T47D (cell line): ENCODE results near the gene FRAS1.

ENCODE experiments used
- DNase-seq, 2 experiments: peaks; one replicate each; pipeline versions ENCODE4 v3.0.0 to v3.0.0-alpha.2; 2011 to 2012; ENCODE audit warnings: low read depth in 1 of 2, low spot score in 1 of 2
- JUND ChIP-seq: IDR thresholded peaks from 2 replicates; pipeline ENCODE4 v1.6.1; 2012; ENCODE audit warnings: low read depth
- in situ Hi-C: cut with HindIII; loops from 2 replicates; pipeline ENCODE4 v1.10.0; 2016; ENCODE audit warnings: low sequenced_read_pairs, low pct_unique_long_range_greater_than_20kb

FRAS1 gene

DNA sequence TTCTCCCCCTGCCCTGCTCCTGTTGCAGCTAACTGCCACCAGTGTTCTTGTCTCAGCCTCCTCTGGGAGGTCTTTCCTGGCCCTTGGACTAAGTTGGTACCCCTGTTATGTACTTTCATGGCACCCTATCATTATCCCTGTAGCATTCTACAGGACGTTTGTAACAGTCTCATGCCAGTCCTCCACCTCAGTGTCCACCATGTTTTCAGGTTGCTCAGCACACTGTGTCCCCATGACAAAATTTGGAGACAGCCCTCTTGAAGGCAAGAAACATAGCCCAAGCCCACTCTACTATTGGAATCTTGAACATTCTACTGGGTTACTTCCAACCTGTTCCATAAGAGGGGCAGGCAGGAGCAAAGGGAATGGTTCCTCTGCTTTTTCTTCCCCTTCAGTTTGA, 300.0 kb downstream of the FRAS1 start:
- in situ Hi-C loops, result no loop called here
- TF ChIP-seq JUND, result no peak
- no peak for DNase-seq

DNA sequence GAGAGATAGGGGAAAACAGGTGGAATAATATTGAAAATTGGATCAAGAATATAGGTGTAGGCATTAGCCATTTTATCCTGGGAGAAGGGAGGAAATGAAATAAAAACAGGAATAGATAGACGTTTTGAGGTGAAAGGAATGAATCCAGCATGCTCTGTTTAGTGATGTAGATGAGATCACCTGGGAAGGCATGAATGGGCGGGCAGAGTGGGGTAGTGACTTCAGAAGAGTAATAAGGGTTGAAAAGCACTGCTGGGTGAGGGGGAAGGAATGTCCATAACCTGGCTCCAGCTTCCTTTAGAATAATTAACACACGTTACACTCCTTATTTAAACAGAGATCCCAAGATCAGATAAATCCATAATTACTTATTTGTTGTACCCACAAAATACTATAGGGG, 303.3 kb downstream of the FRAS1 start:
- DNase-seq, result no peak
- in situ Hi-C loops, result no loop called here
- no peak for TF ChIP-seq JUND

DNA sequence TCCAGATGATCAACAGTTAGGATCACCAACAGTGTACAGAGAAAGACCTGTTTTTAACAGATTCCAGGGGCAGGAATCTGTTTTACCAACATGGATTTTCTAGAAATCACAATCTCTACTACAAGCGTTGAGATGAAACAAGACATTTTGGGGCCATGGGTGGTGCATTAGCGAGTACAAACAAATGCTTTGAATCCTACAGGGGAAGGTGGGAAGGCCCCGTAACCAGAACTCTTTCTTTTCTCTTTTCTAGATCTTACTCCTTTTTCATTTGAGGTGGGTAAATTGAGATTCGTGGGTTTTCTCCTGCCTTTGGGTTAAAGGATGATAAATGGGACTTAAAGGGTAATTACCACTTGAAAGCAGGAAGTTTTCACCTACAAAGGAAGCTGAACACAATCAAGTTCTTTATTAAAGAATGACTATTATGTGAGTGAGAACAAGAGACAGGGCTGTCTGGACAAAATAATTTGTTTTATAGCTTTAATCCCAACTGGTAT, 304.5 kb downstream of the FRAS1 start:
- in situ Hi-C loops, result no loop called here
- DNase-seq, result no peak

DNA sequence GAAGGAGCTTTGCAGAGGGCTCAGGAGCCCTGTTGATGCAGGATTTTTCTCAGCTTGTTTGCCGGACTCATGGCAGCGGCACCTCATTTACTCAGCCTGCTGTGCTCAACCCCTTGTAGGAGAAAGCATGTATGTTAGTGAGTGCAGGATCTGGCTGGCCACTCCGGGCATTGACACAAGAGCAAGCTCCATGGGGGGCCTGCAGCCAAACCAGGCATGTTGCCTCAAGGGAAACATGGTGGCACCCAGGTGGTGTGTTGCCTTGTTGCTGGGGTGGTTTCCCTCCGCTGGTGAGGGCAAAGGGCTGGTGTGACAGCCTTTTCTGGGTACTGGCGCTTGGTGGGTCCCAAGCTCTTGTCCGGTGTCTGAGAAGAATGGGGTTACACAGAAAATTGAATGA, 305.2 kb downstream of the FRAS1 start:
- no peak for DNase-seq
- in situ Hi-C loops, result no loop called here
- TF ChIP-seq JUND, result no peak

More for the DNA sequence above, 304.5 kb downstream of the FRAS1 start:
- no peak for TF ChIP-seq JUND

DNA sequence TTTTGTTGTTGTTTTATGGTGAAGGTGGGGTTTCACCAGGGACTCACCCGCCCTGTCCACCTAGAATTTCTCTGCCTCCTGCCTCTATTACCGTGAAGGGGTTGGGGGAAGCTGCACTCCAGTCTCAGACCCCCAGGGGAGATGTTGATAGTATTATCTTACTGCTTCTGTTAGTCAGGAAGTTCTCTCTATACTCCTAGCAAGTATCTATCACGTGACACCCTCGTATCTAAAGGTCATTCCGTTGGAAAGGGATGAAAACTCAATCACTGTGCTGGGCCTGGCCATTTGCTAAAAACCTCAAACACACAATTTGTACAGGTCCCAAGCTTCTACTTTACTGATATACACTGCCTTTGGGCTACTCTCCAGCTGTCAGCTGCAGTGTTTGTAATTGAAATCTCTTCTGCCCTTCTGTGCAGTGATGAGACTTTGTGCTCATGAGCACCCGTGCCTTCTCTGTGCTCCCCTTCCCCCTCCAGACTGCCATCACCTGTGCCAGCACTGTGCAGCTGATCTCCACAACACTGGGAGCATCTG, 306.0 kb downstream of the FRAS1 start:
- TF ChIP-seq JUND, result no peak
- in situ Hi-C loops, result no loop called here
- DNase-seq, result no peak

DNA sequence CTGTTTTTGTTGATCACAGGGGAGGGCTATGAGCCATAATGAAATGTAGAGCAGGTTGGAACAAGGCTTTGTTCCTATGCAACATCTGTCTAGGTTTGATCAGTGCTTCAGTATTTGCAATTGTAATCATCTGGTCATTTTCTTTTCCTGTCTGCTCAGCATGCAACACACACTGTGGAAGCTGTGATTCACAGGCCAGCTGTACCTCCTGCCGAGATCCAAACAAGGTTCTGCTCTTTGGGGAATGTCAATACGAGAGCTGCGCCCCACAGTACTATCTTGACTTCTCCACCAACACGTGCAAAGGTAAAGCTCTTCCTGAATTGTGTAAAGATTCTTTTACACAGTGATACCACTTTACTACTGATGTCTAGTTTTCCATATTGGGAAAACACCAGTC, 312.6 kb downstream of the FRAS1 start:
- no peak for TF ChIP-seq JUND
- DNase-seq, result no peak
- in situ Hi-C loops, result no loop called here

DNA sequence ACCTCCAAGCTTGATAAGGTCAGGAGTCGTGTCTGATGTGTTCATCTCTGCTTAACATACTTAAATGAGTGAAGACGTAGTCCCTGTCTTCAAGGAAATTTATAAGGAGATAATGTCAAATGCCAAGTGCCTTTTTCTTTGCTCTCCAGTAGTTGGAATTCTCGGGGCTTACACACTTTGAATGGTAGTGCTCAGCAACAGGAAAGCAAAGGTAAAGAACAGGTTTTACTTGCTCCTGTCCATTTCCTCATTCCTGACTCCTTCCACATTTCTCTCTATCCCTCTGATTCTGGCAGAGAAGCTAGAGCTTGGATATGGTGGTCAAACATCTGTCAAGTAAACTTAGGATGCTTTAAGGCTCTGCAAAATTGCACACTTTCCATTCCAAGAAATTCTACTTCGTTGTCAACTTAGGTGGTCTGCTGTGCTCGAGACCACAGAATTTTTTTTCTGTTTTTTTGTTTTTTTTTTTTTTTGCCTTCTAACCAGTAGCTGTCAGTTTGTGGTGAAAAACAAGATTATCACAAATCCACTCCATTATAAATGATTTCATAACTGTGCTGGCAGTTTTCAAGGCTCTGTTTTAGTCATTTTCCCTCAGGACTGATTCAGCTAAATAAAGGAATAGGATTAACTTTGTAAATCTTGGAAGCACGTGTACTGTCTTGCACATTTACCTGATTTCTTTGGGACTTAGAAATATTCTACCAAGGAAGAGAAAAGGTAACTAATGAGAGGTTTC, 313.7 kb downstream of the FRAS1 start:
- no peak for TF ChIP-seq JUND
- in situ Hi-C loops, result no loop called here
- DNase-seq, result peak; percentile 37 to 84

DNA sequence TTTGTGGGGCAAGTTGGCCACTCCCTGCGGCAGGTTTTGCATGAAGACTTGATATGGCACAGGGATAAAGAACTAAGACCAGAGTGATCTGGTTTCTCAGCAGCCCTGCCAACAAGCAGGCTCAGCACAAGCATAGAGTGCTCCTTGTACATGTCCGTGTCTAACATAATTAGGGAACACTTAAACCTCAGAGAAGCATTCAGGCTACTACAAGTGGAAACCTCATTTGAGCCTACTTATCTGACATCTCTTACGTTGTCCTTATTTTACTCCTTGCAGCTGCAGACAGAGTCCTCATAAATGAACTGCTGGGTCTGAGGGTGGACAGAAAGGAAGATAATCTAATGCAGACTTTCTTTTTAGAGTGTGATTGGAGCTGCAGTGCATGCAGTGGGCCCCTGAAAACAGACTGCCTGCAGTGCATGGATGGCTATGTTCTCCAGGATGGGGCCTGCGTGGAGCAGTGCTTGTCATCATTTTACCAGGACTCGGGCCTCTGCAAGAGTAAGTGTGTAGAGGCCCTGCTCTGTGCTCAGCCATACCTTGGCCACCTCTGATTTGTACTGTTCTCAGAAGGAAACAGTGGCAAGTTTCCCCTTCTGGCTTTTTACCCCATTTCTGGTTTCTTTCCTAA, 315.3 kb downstream of the FRAS1 start:
- no peak for DNase-seq
- in situ Hi-C loops, result no loop called here
- TF ChIP-seq JUND, result no peak

DNA sequence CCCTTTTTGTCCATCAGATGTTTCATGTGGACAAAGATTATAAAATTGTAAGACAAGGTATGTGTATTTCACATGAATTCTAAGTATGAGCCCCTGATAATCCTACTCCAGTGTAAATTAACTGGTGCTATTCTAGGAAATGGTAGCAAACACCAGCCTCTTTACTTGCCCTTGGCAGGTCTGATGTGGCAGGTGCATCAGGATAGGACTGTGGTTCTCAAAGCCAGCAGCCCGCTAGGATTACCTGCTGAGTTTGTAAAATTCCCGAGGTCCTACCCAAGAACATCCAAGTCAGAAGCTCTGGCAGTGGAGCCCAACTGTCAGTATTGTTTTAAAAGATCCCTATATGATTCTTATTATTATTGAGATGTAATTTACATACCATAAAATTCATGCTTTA, 320.4 kb downstream of the FRAS1 start:
- TF ChIP-seq JUND, result no peak
- in situ Hi-C loops, result no loop called here
- no peak for DNase-seq

DNA sequence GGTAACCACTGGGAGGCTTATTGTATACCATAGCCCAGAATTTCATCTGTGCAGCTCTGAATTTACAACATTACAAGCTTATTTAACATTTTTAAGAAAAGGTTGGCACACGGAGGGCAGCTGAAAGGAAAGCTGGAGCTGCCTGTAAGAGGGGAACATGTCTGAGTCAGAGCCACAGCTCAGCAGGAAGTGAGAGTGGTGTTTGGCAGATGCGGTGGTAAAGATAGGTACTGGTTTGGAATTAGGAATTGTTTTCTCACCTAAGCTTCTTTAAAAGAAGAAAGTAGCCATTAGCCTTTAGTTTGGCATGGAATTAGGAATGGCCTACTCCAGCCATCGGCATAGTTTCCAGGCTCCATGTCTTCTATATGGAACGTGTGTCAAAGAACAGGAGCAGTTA, 321.9 kb downstream of the FRAS1 start:
- no peak for TF ChIP-seq JUND
- in situ Hi-C loops, result no loop called here
- no peak for DNase-seq

DNA sequence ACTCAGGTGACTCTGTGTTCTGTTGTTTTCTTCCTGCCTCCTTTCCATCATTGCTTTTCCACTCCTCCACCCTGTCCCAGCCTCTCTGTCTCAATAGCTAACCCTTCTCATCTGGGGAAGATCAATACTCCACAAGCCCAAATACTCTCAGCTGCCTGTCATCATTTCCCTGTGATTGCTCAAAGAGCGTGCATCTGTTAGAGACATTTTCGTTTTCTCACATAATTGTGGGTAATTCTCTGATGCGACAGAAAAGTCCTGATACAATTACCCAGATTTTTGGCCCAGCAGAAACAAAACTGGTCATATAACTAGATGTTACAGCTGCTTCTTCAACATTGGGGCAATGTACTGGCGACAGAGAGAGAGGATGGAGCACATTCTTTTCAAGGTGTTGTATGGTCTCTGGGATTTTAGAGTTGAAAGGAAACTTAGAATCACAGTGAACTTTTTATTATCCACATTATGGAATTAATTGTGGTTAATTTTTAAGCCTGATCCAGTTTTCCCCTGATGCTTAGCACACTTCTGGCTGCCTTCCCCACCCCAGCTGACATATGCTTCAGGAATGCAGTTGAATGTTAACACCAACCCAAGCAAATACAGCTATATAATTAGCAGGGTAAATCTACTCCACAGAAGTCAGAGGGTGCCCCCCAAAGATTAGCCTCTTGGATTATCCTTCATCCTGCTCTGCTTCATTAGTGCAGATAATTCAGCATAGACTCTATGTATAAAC, 323.0 kb downstream of the FRAS1 start:
- no peak for DNase-seq
- no peak for TF ChIP-seq JUND
- in situ Hi-C loops, result no loop called here

DNA sequence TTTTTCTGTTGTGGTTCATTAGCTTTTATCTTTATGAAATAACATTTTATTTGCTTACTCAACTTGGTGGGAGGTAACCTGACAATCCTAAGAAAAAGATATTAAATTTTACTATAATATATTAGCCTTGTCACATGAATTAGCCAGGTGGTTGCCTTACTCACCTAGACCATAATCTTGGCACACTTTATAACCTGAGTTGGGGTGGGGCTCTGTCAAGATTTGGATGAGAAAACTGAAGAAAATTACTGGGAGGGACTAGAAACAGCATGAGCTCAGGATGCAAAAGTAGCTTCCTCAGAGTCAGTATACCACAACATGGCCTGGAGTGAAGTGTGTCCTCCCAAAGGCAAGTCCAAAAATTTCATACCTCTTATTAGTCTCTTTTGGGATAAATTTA, 329.6 kb downstream of the FRAS1 start:
- no peak for TF ChIP-seq JUND
- no peak for DNase-seq
- in situ Hi-C loops, result no loop called here

DNA sequence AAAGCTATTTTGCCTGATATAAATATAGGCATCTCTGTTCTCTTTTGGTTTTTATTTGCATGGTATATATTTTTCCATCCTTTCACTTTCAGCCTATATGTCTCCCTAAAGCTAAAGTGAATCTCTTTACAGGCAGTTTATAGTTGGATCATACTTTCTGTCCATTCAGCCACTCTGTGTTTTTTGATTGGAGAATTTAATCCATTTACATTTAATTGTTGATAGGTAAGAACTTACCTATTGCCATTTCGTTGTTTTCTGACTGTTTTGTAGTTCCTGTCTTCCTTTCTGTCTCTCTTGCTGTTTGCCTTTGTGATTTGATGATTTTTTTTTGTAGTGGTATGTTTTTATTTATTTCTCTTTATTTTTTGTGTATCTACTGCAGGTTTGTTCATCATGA, 338.5 kb downstream of the FRAS1 start:
- no peak for TF ChIP-seq JUND
- DNase-seq, result no peak
- in situ Hi-C loops, result no loop called here
